ENCODE data around the gene PPP1R27. TPM values are rescaled to one million over a fixed set of nuclear protein-coding genes. Genes with fewer than 3 reads are reported as not detected.

The PPP1R27 gene
- total RNA-seq, 5 donors from 2014 or later (not counting 1 experiment from before 2014, with no cell fraction given) = not detected

- Mint-ChIP-seq H3K4me3 (no peak overlapping the region), H3K9me3 (no peaks in the 10 kb centered on the region), H3K27ac (no peak overlapping the region), H3K27me3 (peaks cover 0 to 3% of the 10 kb centered on the region in 2 donors), H3K4me1 (no peaks in the 10 kb centered on the region), H3K36me3 (no peaks in the 10 kb centered on the region)
- Histone ChIP-seq H3K27me3 (replicated peaks in 1 of 2; ENCODE audit: control insufficient read depth in 2 of 2, extremely low read depth in 1 of 2, insufficient read depth in 2 of 2, low read length in 1 of 2) (peaks cover 2 to 48% of the 10 kb centered on the region in 2 experiments), H3K9me3 (no peaks in the 10 kb centered on the region), H3K27ac (ENCODE audit: low read length) (no peak overlapping the region), H3K36me3 (ENCODE audit: control insufficient read depth in 2 of 2, extremely low read depth in 1 of 2, insufficient read depth in 1 of 2, low read length in 1 of 2) (no peaks in the 10 kb centered on the region), H3K4me1 (ENCODE audit: control insufficient read depth in 1 of 2, extremely low read depth in 1 of 2, insufficient read depth in 2 of 2, low read length in 2 of 2) (no peaks in the 10 kb centered on the region), H3K4me3 (ENCODE audit: control insufficient read depth in 1 of 2, extremely low read depth in 1 of 2, low read length in 1 of 2) (no peak overlapping the region)
- DNase-seq (no peak), ATAC-seq (replicated peaks in 1 of 4) (no peak)
- ChIA-PET CTCF (no interaction called here), POLR2A (no interaction called here)
- no CpG with 5 or more reads among the region's 2 CpGs for WGBS (ENCODE audit: insufficient coverage)
Observed at GRCh38 chr17:81815646-81815986, 19.2 kb downstream of the PPP1R27 start.

GRCh38 chr17:81814748-81815645 is 19.9 kb downstream of the PPP1R27 start:
- H3K27me3 ChIP-seq (replicated peaks in 1 of 2; ENCODE audit: control insufficient read depth in 2 of 2, extremely low read depth in 1 of 2, insufficient read depth in 2 of 2, low read length in 1 of 2) = peaks cover 2 to 52% of the 10 kb centered on the region in 2 experiments
- ATAC-seq (replicated peaks in 1 of 4) = no peak
- POLR2A ChIA-PET = no interaction called here
- Mint-ChIP-seq H3K4me1 (no peaks in the 10 kb centered on the region), H3K4me3 (no peak overlapping the region), H3K9me3 (no peaks in the 10 kb centered on the region), H3K36me3 (no peaks in the 10 kb centered on the region), H3K27me3 (peaks cover 5 to 8% of the 10 kb centered on the region in 2 donors), H3K27ac (no peak overlapping the region)
- no peaks in the 10 kb centered on the region for H3K36me3 ChIP-seq (ENCODE audit: control insufficient read depth in 2 of 2, extremely low read depth in 1 of 2, insufficient read depth in 1 of 2, low read length in 1 of 2)
- no peaks in the 10 kb centered on the region for H3K9me3 ChIP-seq
- no peak overlapping the region for H3K4me3 ChIP-seq (ENCODE audit: control insufficient read depth in 1 of 2, extremely low read depth in 1 of 2, low read length in 1 of 2)
- WGBS (ENCODE audit: insufficient coverage) = 81% methylated on average over 15 of the region's 24 CpGs
- DNase-seq = no peak
- H3K27ac ChIP-seq (ENCODE audit: low read length) = no peak overlapping the region
- no peaks in the 10 kb centered on the region for H3K4me1 ChIP-seq (ENCODE audit: control insufficient read depth in 1 of 2, extremely low read depth in 1 of 2, insufficient read depth in 2 of 2, low read length in 2 of 2)
- CTCF ChIA-PET = no interaction called here

- Histone ChIP-seq H3K9me3 (no peaks in the 10 kb centered on the region), H3K27me3 (replicated peaks in 1 of 2; ENCODE audit: control insufficient read depth in 2 of 2, extremely low read depth in 1 of 2, insufficient read depth in 2 of 2, low read length in 1 of 2) (peaks cover 0 to 55% of the 10 kb centered on the region in 2 experiments), H3K36me3 (ENCODE audit: control insufficient read depth in 2 of 2, extremely low read depth in 1 of 2, insufficient read depth in 1 of 2, low read length in 1 of 2) (no peaks in the 10 kb centered on the region), H3K4me1 (ENCODE audit: control insufficient read depth in 1 of 2, extremely low read depth in 1 of 2, insufficient read depth in 2 of 2, low read length in 2 of 2) (no peaks in the 10 kb centered on the region), H3K27ac (ENCODE audit: low read length) (no peak overlapping the region), H3K4me3 (ENCODE audit: control insufficient read depth in 1 of 2, extremely low read depth in 1 of 2, low read length in 1 of 2) (no peak overlapping the region)
- Mint-ChIP-seq H3K9me3 (no peaks in the 10 kb centered on the region), H3K36me3 (no peaks in the 10 kb centered on the region), H3K27ac (no peak overlapping the region), H3K27me3 (peaks cover 12 to 17% of the 10 kb centered on the region in 2 donors), H3K4me3 (no peak overlapping the region), H3K4me1 (no peaks in the 10 kb centered on the region)
- CTCF ChIA-PET = no interaction called here
- POLR2A ChIA-PET = no interaction called here
- DNase-seq (no peak), ATAC-seq (replicated peaks in 1 of 4) (no peak)
- 88% methylated on average over 31 of the region's 41 CpGs for WGBS (ENCODE audit: insufficient coverage)
Observed at GRCh38 chr17:81813861-81814683, 20.8 kb downstream of the PPP1R27 start.

GRCh38 chr17:81813371-81813684 is 21.5 kb downstream of the PPP1R27 start:
- Mint-ChIP-seq H3K4me1 (no peaks in the 10 kb centered on the region), H3K36me3 (no peaks in the 10 kb centered on the region), H3K9me3 (no peaks in the 10 kb centered on the region)

GRCh38 chr17:81812571-81813370 is 22.1 kb downstream of the PPP1R27 start:
- Histone ChIP-seq H3K9me3 (no peaks in the 10 kb centered on the region), H3K4me1 (ENCODE audit: control insufficient read depth in 1 of 2, extremely low read depth in 1 of 2, insufficient read depth in 2 of 2, low read length in 2 of 2) (no peaks in the 10 kb centered on the region), H3K27me3 (replicated peaks in 1 of 2; ENCODE audit: control insufficient read depth in 2 of 2, extremely low read depth in 1 of 2, insufficient read depth in 2 of 2, low read length in 1 of 2) (peaks cover 0 to 65% of the 10 kb centered on the region in 2 experiments), H3K27ac (ENCODE audit: low read length) (no peak overlapping the region), H3K4me3 (ENCODE audit: control insufficient read depth in 1 of 2, extremely low read depth in 1 of 2, low read length in 1 of 2) (no peak overlapping the region), H3K36me3 (ENCODE audit: control insufficient read depth in 2 of 2, extremely low read depth in 1 of 2, insufficient read depth in 1 of 2, low read length in 1 of 2) (no peaks in the 10 kb centered on the region)
- H3K27me3 Mint-ChIP-seq = peaks cover 19 to 20% of the 10 kb centered on the region in 2 donors
- ChIA-PET CTCF (interaction anchor here in 1 of 2 donors (0.7 kb wide), 1 partner anchor 384 kb away, joined by 7 read pairs; no protein-coding TSS in a partner anchor), POLR2A (interaction anchor here in 1 of 2 donors (0.5 kb wide), 1 partner anchor 764 kb away, joined by 3 read pairs; no protein-coding TSS in a partner anchor)
- ATAC-seq (replicated peaks in 1 of 4) = no peak
- no peaks in the 10 kb centered on the region for H3K9me3 Mint-ChIP-seq
- no peak overlapping the region for H3K27ac Mint-ChIP-seq
- H3K4me3 Mint-ChIP-seq = no peak overlapping the region
- no peaks in the 10 kb centered on the region for H3K36me3 Mint-ChIP-seq
- no peaks in the 10 kb centered on the region for H3K4me1 Mint-ChIP-seq
- DNase-seq = no peak
- WGBS (ENCODE audit: insufficient coverage) = 85% methylated on average over 38 of the region's 45 CpGs

More at GRCh38 chr17:81813371-81813684, 21.5 kb downstream of the PPP1R27 start:
- Mint-ChIP-seq H3K27me3 (peaks cover 16 to 20% of the 10 kb centered on the region in 2 donors), H3K4me3 (no peak overlapping the region), H3K27ac (no peak overlapping the region)
- no peak overlapping the region for H3K27ac ChIP-seq (ENCODE audit: low read length)
- no peaks in the 10 kb centered on the region for H3K9me3 ChIP-seq
- WGBS (ENCODE audit: insufficient coverage) = 92% methylated on average over 10 of the region's 15 CpGs
- no peak for ATAC-seq (replicated peaks in 1 of 4)
- ChIA-PET CTCF (no interaction called here), POLR2A (no interaction called here)
- H3K27me3 ChIP-seq (replicated peaks in 1 of 2; ENCODE audit: control insufficient read depth in 2 of 2, extremely low read depth in 1 of 2, insufficient read depth in 2 of 2, low read length in 1 of 2) = peaks cover 0 to 60% of the 10 kb centered on the region in 2 experiments
- no peaks in the 10 kb centered on the region for H3K4me1 ChIP-seq (ENCODE audit: control insufficient read depth in 1 of 2, extremely low read depth in 1 of 2, insufficient read depth in 2 of 2, low read length in 2 of 2)
- no peak for DNase-seq
- H3K4me3 ChIP-seq (ENCODE audit: control insufficient read depth in 1 of 2, extremely low read depth in 1 of 2, low read length in 1 of 2) = no peak overlapping the region
- no peaks in the 10 kb centered on the region for H3K36me3 ChIP-seq (ENCODE audit: control insufficient read depth in 2 of 2, extremely low read depth in 1 of 2, insufficient read depth in 1 of 2, low read length in 1 of 2)
